Measurements from ENCODE around the gene MMP17. TPM values are rescaled to one million over a fixed set of nuclear protein-coding genes. Genes with fewer than 3 reads are reported as not detected.

Gene MMP17
- total and polyA plus RNA-seq, 2 of the 4 experiments (the other 2 are of a cell fraction) = 1.4 to 11.8 TPM

- intact Hi-C loops (cut with micrococcal nuclease) = loop anchor here (1.0 to 10.0 kb wide), 5 partner anchors 67 to 913 kb away; no protein-coding TSS in a partner anchor
Measured at GRCh38 chr12:131829791-131830334, 1.7 kb downstream of the MMP17 start.

More at GRCh38 chr12:131829791-131830334, 1.7 kb downstream of the MMP17 start:
- Histone ChIP-seq H2AK5ac (ENCODE audit: low read depth, low read length) (peak overlapping the region; percentile 28; the same call in 1 of the 2 replicates), H3K18ac (ENCODE audit: low read depth, low read length) (no peak overlapping the region), H4K5ac (ENCODE audit: low read depth, low read length) (no peak overlapping the region), H3K9me3 (ENCODE audit: control insufficient read depth, insufficient read depth, low read length) (no peaks in the 10 kb centered on the region), H3K4ac (ENCODE audit: low read depth, low read length) (no peak overlapping the region; the same call in 1 of the 2 replicates), H3K27me3 (ENCODE audit: control insufficient read depth, insufficient read depth, low read length) (no peaks in the 10 kb centered on the region; the same call in 1 of the 2 replicates), H3K23ac (ENCODE audit: low read depth, low read length) (no peak overlapping the region), H2BK20ac (ENCODE audit: low read depth, low read length) (no peak overlapping the region), H2AFZ (replicated peaks; ENCODE audit: low read length, poor library complexity) (peak overlapping the region; percentile 92), H3K36me3 (ENCODE audit: control insufficient read depth, insufficient read depth, low read length) (no peaks in the 10 kb centered on the region), H3K14ac (replicated peaks; ENCODE audit: low read depth, low read length) (no peak overlapping the region; the same call in 1 of the 2 replicates), H4K8ac (ENCODE audit: low read depth in 2 of 2, low read length in 2 of 2) (no peak overlapping the region; a peak in 1 of 4 replicates), H2BK120ac (ENCODE audit: low read depth, low read length) (no peak overlapping the region), H3K4me1 (ENCODE audit: control insufficient read depth, insufficient read depth, low read length) (peaks cover 9% of the 10 kb centered on the region; the same call in 1 of the 2 replicates), H3K56ac (ENCODE audit: extremely low read depth, insufficient read depth, low read length) (no peak overlapping the region), H2BK15ac (ENCODE audit: low read depth, low read length) (no peak overlapping the region), H3K4me3 (ENCODE audit: insufficient read depth, low read depth, low read length) (peak overlapping the region; percentile 4; the same call in 1 of the 2 replicates), H4K20me1 (ENCODE audit: insufficient read depth, low read length) (no peaks in the 10 kb centered on the region), H3K9ac (ENCODE audit: low read depth, low read length) (no peak overlapping the region), H3K79me1 (ENCODE audit: low read depth in 1 of 2, low read length in 2 of 2) (peaks cover 0 to 13% of the 10 kb centered on the region in 2 experiments; a peak in 2 of 4 replicates), H2AK9ac (replicated peaks; ENCODE audit: low read depth, low read length, poor library complexity) (peak overlapping the region; percentile 89), H3K27ac (ENCODE audit: insufficient read depth, low read length) (no peak overlapping the region), H3K9me1 (ENCODE audit: insufficient read depth, low read length) (no peaks in the 10 kb centered on the region; the same call in 1 of the 2 replicates), H4K91ac (ENCODE audit: insufficient read depth, low read depth, low read length) (no peak overlapping the region), H2BK5ac (ENCODE audit: low read depth, low read length, poor library complexity, severe bottlenecking) (no peak overlapping the region), H3K4me2 (ENCODE audit: low read depth, low read length) (peak overlapping the region; percentile 59; the same call in 1 of the 2 replicates)
- DNase-seq (no peak), ATAC-seq (ENCODE audit: low read depth) (no peak)
- WGBS, 2 experiments (ENCODE audit: extremely low coverage in 2 of 2, insufficient read length in 1 of 2) = 30% methylated on average over 3 of the region's 28 CpGs; no CpG with 5 or more reads in 1 of the 2 experiments
- in situ Hi-C loops (cut with MboI; ENCODE audit: low sequenced_read_pairs) (loop anchor here (25.0 kb wide), 1 partner anchor 718 kb away; no protein-coding TSS in a partner anchor), dilution Hi-C loops (cut with HindIII; ENCODE audit: low sequenced_read_pairs, unreplicated experiment) (no loop called here)
- TF ChIP-seq RCOR1 (IDR thresholded peaks at IDR 0.05; ENCODE audit: insufficient replicate concordance, low read length) (no peak), CHD1 (IDR thresholded peaks at IDR 0.05; ENCODE audit: low read depth, low read length) (no peak), ELK1 (IDR thresholded peaks at IDR 0.05; ENCODE audit: borderline replicate concordance, low read depth, low read length) (no peak), MAFK (IDR thresholded peaks at IDR 0.05; ENCODE audit: low read depth, low read length) (no peak), RAD21 (IDR thresholded peaks at IDR 0.05; ENCODE audit: low read length) (no peak), MAZ (IDR thresholded peaks at IDR 0.05; ENCODE audit: borderline replicate concordance, low read depth, low read length) (no peak), NFE2L2 (IDR thresholded peaks at IDR 0.05; ENCODE audit: low read depth, low read length) (no peak), BHLHE40 (IDR thresholded peaks at IDR 0.05; ENCODE audit: low read depth, low read length) (no peak), FOS (IDR thresholded peaks at IDR 0.05; ENCODE audit: low read depth, low read length) (no peak), MXI1 (IDR thresholded peaks at IDR 0.05; ENCODE audit: borderline replicate concordance, low read depth, low read length) (no peak)
- POLR2A ChIA-PET (ENCODE audit: unreplicated experiment) = interaction anchor here (0.6 kb wide), 1 partner anchor 677 kb away, joined by 3 read pairs; no protein-coding TSS in a partner anchor
- BruUV-seq (replicated peaks) = no TSS peak
- CTCF ChIA-PET = interaction anchor here (0.5 kb wide), 1 partner anchor 57 kb away, joined by 3 read pairs; no protein-coding TSS in a partner anchor
